Measurements from ENCODE around the gene PXDC1. TPM values are rescaled to one million over a fixed set of nuclear protein-coding genes. Genes with fewer than 3 reads are reported as not detected.

Gene PXDC1
- total RNA-seq, 2 experiments from 2014 or later, result 0.17 to 0.27 TPM

DNA sequence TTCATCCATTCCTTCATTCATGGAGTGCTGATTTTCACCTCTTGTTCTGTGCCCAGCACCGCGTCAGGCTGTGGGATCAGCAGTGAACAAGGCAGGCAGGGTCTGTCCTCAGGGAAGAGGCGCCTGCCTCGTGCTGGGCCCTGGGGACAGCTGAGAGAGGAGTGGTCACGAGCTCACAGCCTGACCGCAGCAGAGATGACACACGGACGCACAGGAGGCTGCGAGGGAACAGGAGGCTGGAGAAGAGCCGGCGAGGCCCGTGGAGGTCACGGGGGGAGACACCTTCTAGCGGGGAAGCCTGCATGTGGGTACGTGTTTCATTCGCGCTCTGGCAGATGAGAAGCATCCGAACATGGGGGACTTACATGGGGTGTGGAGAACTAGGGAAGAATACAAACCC lies 27.5 kb downstream of the PXDC1 start:
- TF ChIP-seq, protein P1, sequence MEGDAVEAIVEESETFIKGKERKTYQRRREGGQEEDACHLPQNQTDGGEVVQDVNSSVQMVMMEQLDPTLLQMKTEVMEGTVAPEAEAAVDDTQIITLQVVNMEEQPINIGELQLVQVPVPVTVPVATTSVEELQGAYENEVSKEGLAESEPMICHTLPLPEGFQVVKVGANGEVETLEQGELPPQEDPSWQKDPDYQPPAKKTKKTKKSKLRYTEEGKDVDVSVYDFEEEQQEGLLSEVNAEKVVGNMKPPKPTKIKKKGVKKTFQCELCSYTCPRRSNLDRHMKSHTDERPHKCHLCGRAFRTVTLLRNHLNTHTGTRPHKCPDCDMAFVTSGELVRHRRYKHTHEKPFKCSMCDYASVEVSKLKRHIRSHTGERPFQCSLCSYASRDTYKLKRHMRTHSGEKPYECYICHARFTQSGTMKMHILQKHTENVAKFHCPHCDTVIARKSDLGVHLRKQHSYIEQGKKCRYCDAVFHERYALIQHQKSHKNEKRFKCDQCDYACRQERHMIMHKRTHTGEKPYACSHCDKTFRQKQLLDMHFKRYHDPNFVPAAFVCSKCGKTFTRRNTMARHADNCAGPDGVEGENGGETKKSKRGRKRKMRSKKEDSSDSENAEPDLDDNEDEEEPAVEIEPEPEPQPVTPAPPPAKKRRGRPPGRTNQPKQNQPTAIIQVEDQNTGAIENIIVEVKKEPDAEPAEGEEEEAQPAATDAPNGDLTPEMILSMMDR (IDR thresholded peaks at IDR 0.05), result no peak
- Mint-ChIP-seq H3K36me3 (ENCODE audit: low read depth) (no peaks in the 10 kb centered on the region), H3K9me3 (no peaks in the 10 kb centered on the region), H3K4me3 (no peak overlapping the region), H3K27me3 (peaks cover 3% of the 10 kb centered on the region), H3K4me1 (ENCODE audit: low read depth) (no peaks in the 10 kb centered on the region), H3K27ac (no peak overlapping the region)
- no peaks in the 10 kb centered on the region for H3K36me3 ChIP-seq (ENCODE audit: insufficient read depth, low read length)
- no peak overlapping the region for H3K4me3 ChIP-seq (ENCODE audit: low read length)
- H3K27me3 ChIP-seq (ENCODE audit: control insufficient read depth in 1 of 2, insufficient read depth in 2 of 2, low read length in 2 of 2), result no peaks in the 10 kb centered on the region
- H3K4me1 ChIP-seq (ENCODE audit: insufficient read depth, low read length), result no peaks in the 10 kb centered on the region
- intact Hi-C loops (cut with DNase I, micrococcal nuclease), result no loop called here
- DNase-seq (no peak), ATAC-seq (ENCODE audit: poor library complexity) (no peak)
- no peak overlapping the region for H3K27ac ChIP-seq (ENCODE audit: low read depth in 1 of 2, low read length in 2 of 2)
- ChIA-PET CTCF (no interaction called here), POLR2A (no interaction called here)
- H3K9me3 ChIP-seq (ENCODE audit: control insufficient read depth in 1 of 2, insufficient read depth in 1 of 2, low read length in 2 of 2), result no peaks in the 10 kb centered on the region

DNA sequence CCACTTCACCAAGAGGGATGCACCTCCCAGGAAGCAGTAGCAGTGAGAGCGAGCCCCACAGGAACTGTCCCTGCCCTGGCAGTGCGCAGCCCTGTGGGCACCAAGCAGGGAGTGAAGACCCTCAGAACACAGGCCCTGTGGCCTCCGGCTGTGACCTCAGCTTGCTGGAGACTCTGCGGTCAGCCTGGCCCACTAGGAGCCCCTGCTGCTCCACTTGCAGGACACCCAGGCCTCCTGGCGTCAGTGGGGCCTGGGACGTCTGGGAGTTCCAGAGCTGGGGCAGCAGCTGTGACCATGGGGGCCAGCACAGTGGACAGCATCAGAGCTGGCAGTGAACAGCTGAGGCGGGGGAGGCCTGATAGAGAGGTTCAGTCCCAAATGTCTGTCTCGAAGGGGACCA lies 28.3 kb downstream of the PXDC1 start:
- Histone ChIP-seq H3K36me3 (ENCODE audit: insufficient read depth, low read length) (no peaks in the 10 kb centered on the region), H3K4me3 (ENCODE audit: low read length) (no peak overlapping the region), H3K27ac (ENCODE audit: low read depth in 1 of 2, low read length in 2 of 2) (no peak overlapping the region), H3K27me3 (ENCODE audit: control insufficient read depth in 1 of 2, insufficient read depth in 2 of 2, low read length in 2 of 2) (no peaks in the 10 kb centered on the region), H3K4me1 (ENCODE audit: insufficient read depth, low read length) (no peaks in the 10 kb centered on the region), H3K9me3 (ENCODE audit: control insufficient read depth in 1 of 2, insufficient read depth in 1 of 2, low read length in 2 of 2) (no peaks in the 10 kb centered on the region)
- Mint-ChIP-seq H3K27me3 (no peaks in the 10 kb centered on the region), H3K9me3 (no peaks in the 10 kb centered on the region), H3K4me3 (no peak overlapping the region), H3K36me3 (ENCODE audit: low read depth) (no peaks in the 10 kb centered on the region), H3K27ac (no peak overlapping the region), H3K4me1 (ENCODE audit: low read depth) (no peaks in the 10 kb centered on the region)
- intact Hi-C loops (cut with DNase I, micrococcal nuclease), result no loop called here
- TF ChIP-seq, protein P1 (IDR thresholded peaks at IDR 0.05), result no peak
- DNase-seq, result no peak
- ATAC-seq (ENCODE audit: poor library complexity), result no peak
- CTCF ChIA-PET, result no interaction called here
- POLR2A ChIA-PET, result no interaction called here

DNA sequence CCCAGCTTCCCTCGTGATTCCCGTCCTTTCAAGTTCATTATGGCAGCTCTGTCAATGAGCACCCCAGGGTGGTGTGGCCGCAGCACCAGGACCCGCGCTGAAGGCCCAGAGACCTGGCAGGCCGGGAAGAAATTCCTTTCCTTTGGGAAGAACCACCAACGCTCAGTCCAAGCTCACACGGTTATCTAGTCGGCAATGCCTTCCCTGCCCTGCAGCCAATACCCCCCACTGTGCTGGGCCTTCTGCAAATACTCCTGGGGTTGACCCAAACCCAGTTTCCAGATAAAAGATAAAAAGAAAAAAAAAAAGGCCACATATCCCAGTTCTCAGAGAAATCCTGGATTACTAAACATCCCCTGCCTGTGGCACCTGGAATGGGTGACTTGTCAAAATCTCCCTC lies 28.7 kb downstream of the PXDC1 start:
- Histone ChIP-seq H3K36me3 (ENCODE audit: insufficient read depth, low read length) (no peaks in the 10 kb centered on the region), H3K27me3 (ENCODE audit: control insufficient read depth in 1 of 2, insufficient read depth in 2 of 2, low read length in 2 of 2) (no peaks in the 10 kb centered on the region), H3K4me1 (ENCODE audit: insufficient read depth, low read length) (no peaks in the 10 kb centered on the region), H3K4me3 (ENCODE audit: low read length) (no peak overlapping the region), H3K27ac (ENCODE audit: low read depth in 1 of 2, low read length in 2 of 2) (no peak overlapping the region), H3K9me3 (ENCODE audit: control insufficient read depth in 1 of 2, insufficient read depth in 1 of 2, low read length in 2 of 2) (no peaks in the 10 kb centered on the region)
- Mint-ChIP-seq H3K9me3 (no peaks in the 10 kb centered on the region), H3K36me3 (ENCODE audit: low read depth) (no peaks in the 10 kb centered on the region), H3K27ac (no peak overlapping the region), H3K4me1 (ENCODE audit: low read depth) (no peaks in the 10 kb centered on the region), H3K27me3 (no peaks in the 10 kb centered on the region), H3K4me3 (no peak overlapping the region)
- no peak for DNase-seq
- TF ChIP-seq, protein P1 (IDR thresholded peaks at IDR 0.05), result no peak
- intact Hi-C loops (cut with DNase I, micrococcal nuclease), result no loop called here
- ATAC-seq (ENCODE audit: poor library complexity), result no peak
- CTCF ChIA-PET, result no interaction called here
- POLR2A ChIA-PET, result no interaction called here

All from CD4-positive, alpha-beta T cell (primary cell).